Activated gamma-delta T cell treated with anti-CD3 and anti-CD28 coated beads, Interleukin-2, amount 50 U/mL, for 16 hours (primary cell): ENCODE data around the gene KCMF1.

Source experiments
- DNase-seq: peaks from one replicate; pipeline ENCODE4 v3.0.0-alpha.2; 2020; ENCODE audit warnings: low read depth

The KCMF1 gene

DNA sequence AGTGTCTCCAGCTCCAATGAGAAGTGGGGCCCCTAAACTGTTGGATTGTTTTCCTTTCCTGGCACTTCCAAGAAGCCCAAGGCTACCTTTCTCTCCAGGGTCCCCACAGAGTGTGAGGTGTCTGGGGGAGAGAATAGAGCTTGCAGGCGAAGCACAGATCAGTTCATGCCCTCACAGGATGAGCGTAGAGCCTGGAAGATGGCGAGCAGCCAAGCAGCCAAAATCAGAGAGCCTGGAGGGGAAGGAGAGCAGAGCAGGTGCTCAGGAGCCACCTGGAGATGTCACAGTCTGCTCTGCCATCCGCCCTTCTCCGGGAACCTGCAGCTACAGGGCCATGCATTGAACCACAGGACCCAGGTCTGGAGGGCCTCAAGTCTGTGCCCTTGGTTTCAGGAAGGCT lies 107.6 kb downstream of the KCMF1 start:
- no peak for DNase-seq

DNA sequence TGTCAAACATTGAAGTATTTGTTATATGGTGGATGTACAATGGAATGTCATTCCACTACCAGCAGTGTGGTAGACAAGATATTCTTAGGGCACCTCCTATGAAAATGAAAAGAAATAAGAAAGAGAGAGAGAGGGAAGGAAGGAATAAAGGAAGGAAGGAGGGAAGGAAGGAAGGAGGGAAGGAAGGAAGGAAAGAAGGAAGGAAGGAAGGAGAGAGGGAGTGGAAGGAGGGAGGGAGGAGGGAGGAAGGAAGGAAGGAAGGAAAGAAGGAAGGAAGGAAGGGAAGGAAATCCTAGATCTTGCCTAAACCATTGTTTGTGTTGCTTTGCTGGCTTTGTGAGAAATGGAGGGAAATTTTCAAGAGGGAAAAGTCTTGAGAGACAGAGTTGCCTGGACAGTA lies 112.1 kb downstream of the KCMF1 start:
- no peak for DNase-seq

DNA sequence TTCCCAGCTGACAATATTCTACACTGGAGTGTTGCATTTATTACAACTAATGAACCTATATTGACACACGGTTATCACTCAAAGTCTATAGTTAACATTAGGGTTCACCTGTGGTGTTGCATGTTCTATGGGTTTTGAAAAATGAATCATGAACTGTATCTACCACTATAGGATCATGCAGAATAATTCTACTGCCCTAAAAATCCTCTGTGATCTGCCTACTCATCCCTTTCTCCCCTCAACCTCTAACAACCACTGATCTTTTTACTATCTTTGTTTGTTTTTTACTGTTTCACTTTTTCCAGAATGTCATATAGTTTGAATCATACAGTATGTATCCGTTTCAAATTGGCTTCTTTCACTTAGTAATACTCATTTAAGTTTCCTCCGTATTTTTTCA lies 114.6 kb downstream of the KCMF1 start:
- DNase-seq, result no peak

DNA sequence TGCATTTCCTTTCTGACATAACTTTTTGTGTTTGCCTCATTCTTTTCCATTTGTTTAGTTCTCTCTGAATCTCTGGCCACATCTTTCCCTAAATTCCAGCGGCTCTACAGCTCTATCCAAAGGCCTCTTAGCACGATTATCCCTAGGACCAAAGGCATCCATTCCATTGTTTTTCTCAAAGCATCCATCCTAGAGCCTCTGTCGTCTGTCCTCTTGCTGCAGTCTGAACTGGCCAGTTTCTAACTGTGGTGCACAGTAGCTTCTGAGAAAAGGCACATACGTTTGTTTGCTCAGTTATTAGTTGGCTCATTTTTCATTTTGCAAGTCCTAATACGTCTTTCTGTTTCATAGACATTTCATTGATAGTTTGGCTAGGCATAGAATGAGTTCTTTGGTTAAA lies 116.6 kb downstream of the KCMF1 start:
- DNase-seq, result no peak

DNA sequence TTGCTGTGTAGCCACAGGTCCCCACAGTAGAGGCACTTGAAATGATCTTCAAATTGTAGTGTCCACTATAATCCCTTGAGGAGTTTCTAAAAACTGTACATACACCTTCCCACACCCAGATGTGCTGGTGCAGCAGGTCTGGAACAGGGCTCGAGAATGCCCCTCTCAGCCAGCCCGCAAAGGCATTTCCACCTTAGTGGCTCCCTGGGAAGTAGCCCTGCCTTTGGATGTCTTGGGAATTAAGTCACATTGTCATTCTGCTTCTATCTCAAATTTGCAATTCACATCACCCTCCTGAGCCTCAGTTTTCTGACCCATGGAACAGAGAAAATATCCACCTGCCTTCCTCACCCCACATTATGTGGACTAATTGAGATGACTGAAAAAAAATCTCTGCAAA lies 118.0 kb downstream of the KCMF1 start:
- no peak for DNase-seq

DNA sequence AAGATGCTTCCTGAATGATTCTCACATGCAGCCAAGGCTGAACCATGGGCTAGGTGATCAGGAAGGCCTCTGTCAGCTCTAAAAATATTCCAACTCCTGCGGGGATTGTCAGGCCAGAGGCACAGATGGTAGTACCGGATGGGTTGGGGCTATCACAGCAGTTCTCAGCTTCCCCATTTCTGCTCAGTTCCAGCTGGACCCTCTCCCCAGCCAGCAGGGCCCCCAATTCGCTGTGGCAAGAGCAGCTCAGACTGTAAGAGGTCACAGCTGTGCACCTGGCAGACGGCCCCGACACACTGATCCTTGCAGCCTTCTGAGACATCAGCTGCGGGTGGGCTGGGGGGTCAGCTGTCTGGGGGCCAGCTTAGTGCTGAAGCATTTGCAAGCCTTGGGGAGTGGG lies 118.6 kb downstream of the KCMF1 start:
- DNase-seq, result no peak

DNA sequence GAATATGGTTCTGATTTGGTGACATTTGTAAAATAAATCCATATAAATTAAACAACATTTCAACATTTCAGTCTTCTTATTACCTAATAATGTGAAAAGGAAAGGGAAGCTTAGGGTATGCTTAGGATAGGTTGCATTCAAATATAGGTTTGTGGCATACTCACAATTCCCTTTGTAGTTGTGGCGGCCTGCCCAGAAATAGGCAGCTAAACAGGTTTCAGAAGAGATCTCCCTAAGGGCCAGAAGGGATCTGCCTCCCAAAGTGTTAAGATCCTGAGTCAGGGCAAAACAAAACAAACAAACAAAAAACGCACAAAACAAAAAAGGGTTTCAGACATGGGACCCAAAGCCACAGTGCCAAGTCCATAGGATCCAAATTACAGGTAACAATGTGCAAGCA lies 120.9 kb downstream of the KCMF1 start:
- DNase-seq, result no peak

DNA sequence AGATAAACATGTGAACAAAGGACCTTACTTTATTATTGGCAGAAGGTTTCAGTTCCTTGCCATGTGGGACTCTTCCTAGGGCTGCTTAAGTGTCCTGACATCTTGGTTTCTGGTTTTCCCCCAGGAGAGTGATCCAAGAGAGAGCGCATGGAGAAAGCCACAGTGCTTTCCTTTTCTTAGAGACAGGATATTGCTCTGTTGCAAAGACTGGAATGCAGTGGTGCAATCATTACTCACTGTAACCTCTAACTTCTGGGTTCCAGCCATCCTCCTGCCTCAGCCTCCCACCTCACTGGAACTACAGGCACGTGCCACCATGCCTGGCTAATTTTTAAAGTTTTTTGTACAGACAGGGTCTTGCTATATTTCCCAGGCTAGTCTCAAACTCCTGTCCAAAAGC lies 124.1 kb downstream of the KCMF1 start:
- no peak for DNase-seq

DNA sequence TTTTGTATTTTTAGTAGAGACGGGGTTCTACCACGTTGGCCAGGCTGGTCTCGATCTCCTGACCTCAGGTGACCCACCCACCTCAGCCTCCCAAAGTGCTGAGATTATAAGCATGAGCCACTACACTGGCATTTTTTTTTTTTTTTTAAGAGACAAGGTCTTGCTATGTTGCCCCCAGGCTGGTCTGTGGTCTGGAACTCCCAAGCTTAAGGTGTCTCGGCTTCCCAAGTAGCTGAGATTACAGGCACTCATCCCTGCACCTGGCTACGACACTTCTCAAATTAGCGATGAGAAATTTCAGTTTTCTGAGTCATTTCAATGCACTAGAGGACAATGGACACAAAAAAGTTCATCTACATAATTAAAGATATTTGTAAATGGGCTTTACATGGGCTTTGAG lies 125.7 kb downstream of the KCMF1 start:
- no peak for DNase-seq

DNA sequence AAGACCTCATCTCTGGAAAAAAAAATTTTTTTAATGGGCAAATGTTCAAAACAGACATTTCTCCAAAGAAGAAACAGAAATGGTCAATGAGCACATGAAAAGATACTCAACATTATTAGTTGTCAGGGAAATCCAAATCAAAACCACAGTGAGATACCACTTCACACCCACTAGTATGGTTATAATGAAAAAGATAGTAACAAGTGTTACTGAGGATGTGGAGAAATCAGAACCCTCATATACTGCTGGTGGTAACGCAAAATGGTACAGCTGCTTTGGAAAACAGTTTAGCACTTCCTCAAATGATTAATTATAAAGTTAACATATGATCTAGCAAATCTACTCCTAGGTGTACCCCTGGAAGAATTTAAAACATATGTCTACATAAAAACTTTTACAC lies 133.3 kb downstream of the KCMF1 start:
- DNase-seq, result no peak

DNA sequence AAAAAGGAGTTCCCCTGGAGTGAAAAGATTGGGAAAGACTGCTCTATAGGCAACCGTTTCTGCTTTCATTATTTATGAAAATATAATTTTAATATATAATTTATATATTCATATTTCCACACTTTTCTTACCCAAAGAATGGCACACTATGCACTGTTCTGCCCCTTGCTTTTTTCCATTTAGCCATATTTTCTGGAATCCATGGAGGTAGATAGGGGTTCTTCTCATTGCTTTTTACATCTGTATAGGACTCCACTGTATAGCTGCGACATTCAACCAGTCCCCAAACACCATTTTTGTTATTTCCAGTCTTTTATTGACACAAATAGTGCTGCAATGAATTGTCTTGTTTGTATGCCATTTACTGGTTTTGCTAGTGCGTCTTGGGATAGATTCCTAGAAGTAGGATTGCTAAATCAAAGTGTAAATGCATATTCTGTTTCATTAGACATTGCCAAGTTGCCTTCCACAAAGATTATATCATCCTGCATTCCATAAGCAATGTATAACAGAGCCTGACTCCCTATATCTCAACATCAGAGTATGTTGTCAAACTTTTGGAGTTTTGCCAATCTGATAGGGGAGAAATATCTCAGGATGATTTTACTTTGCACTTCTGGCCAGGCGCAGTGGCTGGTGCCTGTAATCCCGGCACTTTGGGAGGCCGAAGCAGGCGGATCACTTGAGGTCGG lies 135.7 kb downstream of the KCMF1 start:
- no peak for DNase-seq
